DMS79 treated with DMSO at 0.1 percent for 48 hours (cell line): ENCODE results near the gene GSKIP.

ENCODE experiments used
- DNase-seq: peaks from one replicate; lab custom pipeline; 2025; lab: John Stamatoyannopoulos, UW

GSKIP gene

DNA sequence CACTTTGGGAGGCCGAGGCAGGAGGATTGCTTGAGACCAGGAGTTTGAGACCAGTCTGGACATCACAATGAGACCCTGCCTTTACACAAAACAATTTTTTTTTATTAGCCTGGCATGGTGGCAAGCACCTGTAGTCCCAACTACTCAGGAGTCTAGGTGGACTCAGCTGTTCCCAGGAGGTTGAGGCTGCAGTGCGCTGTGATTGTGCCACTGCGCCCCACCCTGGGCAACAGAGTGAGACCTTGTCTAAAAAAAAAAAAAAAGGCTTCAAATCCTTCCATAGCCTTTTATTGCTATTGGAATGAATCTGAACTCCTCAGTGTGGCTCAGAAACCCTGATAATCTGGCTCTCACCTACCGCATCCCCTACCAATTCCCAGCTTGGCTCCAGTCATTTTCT is 54.7 kb downstream of the GSKIP start:
- DNase-seq: no peak

DNA sequence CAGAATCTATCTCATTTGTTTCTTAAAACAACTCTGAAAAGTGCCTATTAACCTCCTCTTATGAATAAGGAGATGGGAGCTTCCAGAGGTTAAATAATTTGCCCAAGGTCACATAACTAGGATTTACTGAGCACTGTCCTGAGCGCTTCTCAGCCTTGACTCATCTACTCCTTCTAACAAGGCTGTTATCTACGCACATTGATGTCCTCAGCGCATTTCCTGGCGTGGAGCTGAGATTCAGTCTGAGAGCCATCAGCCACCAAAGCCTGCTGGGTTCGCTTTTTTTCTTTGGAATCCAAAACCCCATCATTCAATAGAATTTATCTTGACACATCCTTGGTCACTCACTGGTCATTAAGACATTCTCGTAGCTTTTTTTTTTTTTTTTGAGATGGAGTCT is 57.9 kb downstream of the GSKIP start:
- DNase-seq: no peak

DNA sequence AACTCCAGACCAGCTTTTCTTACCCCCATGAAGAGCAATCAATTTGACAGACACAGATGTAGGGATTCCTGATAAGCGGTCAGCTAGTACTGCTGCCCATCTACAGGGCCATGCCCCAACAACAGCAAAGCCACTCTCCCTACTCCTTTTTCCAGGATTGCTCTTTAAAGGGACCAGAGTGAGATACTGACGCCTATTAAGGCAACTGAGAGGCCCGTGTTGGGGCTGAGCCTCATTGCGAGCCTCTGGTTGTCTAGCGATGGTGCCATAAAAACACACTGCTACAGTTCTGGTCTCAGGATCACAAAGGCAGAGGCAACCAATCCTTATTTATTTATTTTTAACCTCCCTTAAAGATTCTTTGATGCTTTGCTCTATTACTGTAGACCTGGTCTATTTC is 59.7 kb downstream of the GSKIP start:
- no peak for DNase-seq

DNA sequence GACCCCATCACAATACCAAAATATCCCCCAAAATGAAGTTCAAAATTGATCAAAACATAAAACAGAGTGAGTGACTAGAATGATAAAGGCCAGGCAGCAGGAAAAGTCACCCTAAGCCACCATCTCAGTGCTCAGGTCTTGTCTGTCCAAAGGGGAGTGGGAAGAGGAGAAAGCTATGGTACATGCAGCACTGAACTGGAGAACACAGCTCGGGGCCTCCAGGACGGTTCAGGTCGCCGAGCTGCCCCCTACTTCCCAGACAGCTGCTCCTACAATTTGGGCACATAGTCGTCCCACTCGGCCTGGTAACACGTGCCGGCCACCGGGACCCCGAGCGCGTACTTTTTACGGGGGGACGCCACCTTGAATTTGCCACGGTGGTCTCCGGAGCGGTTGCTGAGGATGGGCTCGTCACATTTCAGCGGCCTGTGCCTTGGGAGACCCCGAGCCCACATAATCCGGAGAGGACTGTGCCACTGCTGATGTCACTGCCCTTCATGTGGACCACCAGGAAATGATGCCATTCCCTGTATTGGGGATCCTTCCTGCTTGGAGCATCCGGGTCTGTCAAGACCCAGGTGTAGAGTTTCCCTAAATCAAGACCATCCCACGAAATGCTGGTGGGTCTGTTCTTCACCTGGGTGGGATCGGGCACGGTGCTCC is 60.3 kb downstream of the GSKIP start:
- no peak for DNase-seq

DNA sequence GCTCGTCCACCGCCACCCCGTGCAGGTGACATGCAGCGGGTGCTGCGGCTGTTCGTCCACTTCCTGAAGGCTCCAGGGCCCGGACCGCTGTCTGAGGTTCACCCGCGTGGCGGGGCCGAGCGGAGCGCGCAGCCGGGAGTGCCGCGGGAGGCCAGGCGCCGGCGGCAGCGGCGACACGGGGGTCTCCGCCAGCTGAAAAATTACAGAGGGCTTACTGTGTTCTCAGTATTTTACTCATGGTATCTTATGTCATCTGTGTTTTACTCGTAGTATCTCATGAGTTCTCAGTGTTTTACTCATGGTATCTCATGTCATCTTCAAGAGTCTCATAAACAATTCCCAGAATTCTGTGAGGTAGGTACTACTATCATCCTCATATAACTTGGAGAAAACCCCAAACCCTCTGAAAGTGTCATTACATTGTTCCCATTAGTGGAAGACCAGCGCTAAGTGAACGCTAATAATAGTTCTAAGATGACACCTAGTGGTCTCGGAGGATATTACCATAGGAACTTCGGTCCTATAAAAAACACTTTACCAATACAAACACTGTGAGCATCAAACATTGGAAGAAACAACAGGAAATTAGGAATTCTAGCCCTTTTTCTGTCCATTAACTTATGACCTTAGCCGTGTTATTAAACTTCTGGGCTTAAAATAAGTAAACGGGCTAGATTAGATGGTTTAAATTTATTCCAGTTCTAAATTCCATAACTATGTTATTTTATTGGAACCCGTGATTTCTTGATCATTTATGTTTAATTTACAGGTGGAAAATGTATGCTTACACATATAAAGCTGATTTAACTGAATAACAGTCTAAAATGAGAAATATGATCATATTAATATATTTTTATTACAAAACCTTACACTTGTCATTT is 61.0 kb downstream of the GSKIP start:
- DNase-seq: peak; percentile 86

DNA sequence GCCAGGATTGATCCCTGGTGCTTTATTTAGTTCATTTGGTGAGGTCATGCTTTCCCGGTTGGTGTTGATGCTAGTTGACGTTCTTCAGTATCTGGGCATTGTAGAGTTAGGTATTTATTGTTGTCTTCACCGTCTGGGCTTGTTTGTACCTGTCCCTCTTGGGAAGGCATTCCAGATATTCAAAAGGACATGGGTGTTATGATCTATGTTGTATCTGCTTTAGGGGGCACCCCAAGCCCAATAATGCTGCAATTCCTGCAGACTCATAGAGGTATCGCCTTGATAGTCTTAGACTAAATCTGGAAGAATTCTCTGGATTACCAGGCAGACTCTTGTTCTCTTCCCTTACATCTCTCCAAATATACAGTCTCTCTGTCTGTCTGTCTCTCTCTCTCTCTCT is 70.7 kb downstream of the GSKIP start:
- DNase-seq: no peak
